HL-60 (cell line): ENCODE results near the gene KLC4.

ENCODE experiments used
- DNase-seq, 2 experiments: peaks; one replicate each; pipeline ENCODE4 v3.0.0-alpha.2; 2010 to 2020; ENCODE audit warnings: low read depth in 1 of 2, low spot score in 1 of 2
- H3K27ac ChIP-seq: fragments of 250-450 bp; sonication (Bioruptor Pico); replicated peaks from 2 replicates; pipeline ENCODE4 v1.5.1; 2020; ENCODE audit warnings: mild to moderate bottlenecking, moderate library complexity
- H3K27me3 ChIP-seq: fragments of 250-450 bp; sonication (Bioruptor Pico); 2 replicates; pipeline ENCODE4 v1.5.1; 2021; ENCODE audit warnings: mild to moderate bottlenecking, moderate library complexity; ENCODE audit not compliant: insufficient read depth, poor library complexity, severe bottlenecking
- H3K4me3 ChIP-seq: replicated peaks from 2 replicates; pipeline ENCODE4 v1.5.1; 2011; ENCODE audit warnings: mild to moderate bottlenecking, control low read depth, low read length; ENCODE audit not compliant: insufficient read depth
- GABPA ChIP-seq: IDR thresholded peaks from 2 replicates; pipeline ENCODE4 v1.6.1; 2012; ENCODE audit warnings: low read depth
- POLR2AphosphoS5 ChIP-seq: IDR thresholded peaks from 2 replicates; pipeline ENCODE4 v1.6.1; 2012; ENCODE audit warnings: low read depth
- SPI1 ChIP-seq: IDR thresholded peaks from 2 replicates; pipeline ENCODE4 v1.6.1; 2012; ENCODE audit warnings: low read depth, mild to moderate bottlenecking, borderline replicate concordance
- TF ChIP-seq, protein P1 (sequence below): IDR thresholded peaks from one replicate; pipeline ENCODE4 v1.5.1; 2011; ENCODE audit warnings: low read length, control low read depth, inconsistent platforms; ENCODE audit not compliant: insufficient read depth
- TF ChIP-seq, protein P2 (sequence below): IDR thresholded peaks from 2 replicates; pipeline ENCODE4 v1.6.1; 2012; ENCODE audit warnings: low read depth; ENCODE audit not compliant: insufficient replicate concordance

KLC4 gene

DNA sequence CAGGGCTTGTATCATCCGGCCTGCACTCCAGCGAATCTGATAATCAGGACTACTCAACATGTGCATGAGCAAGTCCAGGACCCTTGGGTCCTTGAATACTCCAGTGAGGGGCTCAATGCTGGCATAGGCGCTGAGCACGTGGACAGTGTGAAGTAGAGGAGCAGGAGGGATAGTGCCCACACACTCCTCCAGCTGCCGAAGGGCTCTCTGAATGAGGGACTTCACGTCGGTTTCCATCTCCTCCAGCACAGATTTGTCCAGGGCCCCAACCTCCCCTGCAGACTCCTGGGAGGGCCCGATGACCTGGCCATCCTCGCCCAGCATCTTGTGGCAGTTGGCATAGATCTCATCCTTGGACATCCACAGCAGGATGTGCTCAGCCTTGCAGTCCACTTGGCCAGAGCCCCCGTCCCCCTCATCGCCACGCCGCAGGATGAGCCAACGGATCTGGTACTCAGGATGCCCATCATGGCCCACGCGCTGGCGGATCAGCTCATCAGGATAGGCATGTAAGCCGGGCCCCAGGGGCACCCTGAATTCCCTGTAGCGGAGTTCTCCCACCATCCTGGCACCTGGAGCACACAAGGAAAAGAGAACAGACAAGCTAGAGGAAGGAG lies 7.1 kb upstream of the KLC4 start:
- H3K27ac ChIP-seq: no peak overlapping the region; the same call in 1 of the 2 replicates
- no peak for DNase-seq
- no peak for TF ChIP-seq SPI1
- TF ChIP-seq, protein P1, sequence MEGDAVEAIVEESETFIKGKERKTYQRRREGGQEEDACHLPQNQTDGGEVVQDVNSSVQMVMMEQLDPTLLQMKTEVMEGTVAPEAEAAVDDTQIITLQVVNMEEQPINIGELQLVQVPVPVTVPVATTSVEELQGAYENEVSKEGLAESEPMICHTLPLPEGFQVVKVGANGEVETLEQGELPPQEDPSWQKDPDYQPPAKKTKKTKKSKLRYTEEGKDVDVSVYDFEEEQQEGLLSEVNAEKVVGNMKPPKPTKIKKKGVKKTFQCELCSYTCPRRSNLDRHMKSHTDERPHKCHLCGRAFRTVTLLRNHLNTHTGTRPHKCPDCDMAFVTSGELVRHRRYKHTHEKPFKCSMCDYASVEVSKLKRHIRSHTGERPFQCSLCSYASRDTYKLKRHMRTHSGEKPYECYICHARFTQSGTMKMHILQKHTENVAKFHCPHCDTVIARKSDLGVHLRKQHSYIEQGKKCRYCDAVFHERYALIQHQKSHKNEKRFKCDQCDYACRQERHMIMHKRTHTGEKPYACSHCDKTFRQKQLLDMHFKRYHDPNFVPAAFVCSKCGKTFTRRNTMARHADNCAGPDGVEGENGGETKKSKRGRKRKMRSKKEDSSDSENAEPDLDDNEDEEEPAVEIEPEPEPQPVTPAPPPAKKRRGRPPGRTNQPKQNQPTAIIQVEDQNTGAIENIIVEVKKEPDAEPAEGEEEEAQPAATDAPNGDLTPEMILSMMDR: no peak
- TF ChIP-seq POLR2AphosphoS5: no peak
- TF ChIP-seq GABPA: no peak
- TF ChIP-seq, protein P2, sequence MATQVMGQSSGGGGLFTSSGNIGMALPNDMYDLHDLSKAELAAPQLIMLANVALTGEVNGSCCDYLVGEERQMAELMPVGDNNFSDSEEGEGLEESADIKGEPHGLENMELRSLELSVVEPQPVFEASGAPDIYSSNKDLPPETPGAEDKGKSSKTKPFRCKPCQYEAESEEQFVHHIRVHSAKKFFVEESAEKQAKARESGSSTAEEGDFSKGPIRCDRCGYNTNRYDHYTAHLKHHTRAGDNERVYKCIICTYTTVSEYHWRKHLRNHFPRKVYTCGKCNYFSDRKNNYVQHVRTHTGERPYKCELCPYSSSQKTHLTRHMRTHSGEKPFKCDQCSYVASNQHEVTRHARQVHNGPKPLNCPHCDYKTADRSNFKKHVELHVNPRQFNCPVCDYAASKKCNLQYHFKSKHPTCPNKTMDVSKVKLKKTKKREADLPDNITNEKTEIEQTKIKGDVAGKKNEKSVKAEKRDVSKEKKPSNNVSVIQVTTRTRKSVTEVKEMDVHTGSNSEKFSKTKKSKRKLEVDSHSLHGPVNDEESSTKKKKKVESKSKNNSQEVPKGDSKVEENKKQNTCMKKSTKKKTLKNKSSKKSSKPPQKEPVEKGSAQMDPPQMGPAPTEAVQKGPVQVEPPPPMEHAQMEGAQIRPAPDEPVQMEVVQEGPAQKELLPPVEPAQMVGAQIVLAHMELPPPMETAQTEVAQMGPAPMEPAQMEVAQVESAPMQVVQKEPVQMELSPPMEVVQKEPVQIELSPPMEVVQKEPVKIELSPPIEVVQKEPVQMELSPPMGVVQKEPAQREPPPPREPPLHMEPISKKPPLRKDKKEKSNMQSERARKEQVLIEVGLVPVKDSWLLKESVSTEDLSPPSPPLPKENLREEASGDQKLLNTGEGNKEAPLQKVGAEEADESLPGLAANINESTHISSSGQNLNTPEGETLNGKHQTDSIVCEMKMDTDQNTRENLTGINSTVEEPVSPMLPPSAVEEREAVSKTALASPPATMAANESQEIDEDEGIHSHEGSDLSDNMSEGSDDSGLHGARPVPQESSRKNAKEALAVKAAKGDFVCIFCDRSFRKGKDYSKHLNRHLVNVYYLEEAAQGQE: no peak
- H3K27me3 ChIP-seq: no peaks in the 10 kb centered on the region
- H3K4me3 ChIP-seq: no peak overlapping the region

DNA sequence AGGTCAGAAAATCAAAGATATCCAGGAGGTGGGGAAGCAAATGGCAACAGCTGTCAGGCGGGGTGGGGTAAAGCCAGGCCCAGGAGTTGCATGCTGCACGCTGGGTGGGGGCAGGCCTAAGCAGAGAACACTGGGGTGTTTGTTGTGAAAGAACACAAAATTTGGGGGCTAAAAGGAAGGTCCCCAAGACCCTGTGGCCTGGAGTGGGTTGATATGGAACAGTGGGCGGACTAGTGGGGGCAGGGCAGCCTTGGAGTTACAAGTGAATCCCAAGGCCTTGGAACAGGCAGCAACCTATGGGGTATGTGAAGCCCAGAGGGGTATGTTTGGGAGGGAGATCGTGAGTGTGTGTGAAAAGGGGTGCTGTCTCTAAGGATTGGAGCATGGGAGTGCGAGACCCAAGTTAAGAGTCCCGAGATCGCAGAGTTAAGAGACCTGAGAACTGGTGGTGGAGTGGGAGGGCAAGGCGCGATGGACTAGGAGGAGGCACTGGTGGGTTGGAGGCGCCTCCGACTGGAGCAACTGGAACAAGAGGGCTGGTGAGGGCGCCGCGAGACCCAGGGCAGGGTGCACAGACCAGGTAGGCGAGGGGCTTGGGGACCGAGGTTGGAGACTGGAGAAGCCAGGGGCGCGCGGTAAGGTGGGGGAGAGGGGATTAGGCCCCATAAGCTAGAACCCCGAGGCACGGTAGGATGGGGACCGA lies 6.4 kb upstream of the KLC4 start:
- peak in 1 of 2 experiments; percentile 14 for DNase-seq
- H3K27ac ChIP-seq: peak overlapping the region; percentile 91
- TF ChIP-seq, protein P1: no peak
- no peaks in the 10 kb centered on the region for H3K27me3 ChIP-seq
- H3K4me3 ChIP-seq: peak overlapping the region; percentile 66

DNA sequence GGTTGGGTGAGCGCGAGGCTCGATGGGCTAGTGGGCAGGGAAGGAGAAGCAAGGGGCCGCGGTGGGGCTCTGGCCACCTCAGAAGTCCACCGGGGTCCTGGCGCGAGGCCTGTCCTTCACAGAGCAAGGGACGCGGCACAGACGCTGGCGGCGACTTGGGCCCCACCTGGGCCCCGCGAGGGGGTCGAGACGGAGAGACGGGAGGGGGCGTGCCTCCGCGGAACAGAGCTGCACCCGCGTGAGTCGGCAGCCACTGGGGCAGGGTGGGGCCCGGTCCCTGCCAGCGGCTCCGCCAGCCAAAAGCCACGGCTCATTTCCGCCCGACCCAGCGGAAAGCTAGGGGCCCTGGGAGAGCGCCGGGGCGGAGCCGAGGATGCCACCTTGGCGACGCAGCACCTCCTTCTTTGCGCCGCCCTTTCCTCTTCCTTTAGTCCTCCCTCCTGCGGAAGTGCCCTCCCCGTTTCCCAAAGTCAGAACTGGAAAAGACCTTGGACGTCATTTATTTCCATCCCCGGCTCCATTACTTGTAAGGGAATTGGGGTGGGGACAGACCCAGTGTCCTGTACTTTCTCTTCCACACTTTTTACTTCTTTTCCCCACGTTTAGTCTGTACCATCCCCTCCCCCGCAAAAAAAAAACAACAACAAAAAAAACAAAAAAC lies 5.8 kb upstream of the KLC4 start, which contains the start of gene CUL7:
CUL7 (minus strand) TSS at position 307 of the 661 bp plus-strand sequence. CDS start 1,063 bp downstream, outside the sequence.
- Histone ChIP-seq H3K4me3 (peak within 1 kb of the TSS; percentile 66), H3K27ac (peak within 1 kb of the TSS; percentile 91), H3K27me3 (no peaks in the 10 kb centered on the region)
- DNase-seq: peak; percentile 80 to 93
- TF ChIP-seq, protein P2: no peak
- TF ChIP-seq, protein P1: no peak
- TF ChIP-seq SPI1 (peak; percentile 80; the same call in 1 of the 2 replicates), GABPA (peak; percentile 85), POLR2AphosphoS5 (peak; percentile 96)
